Lung (tissue), 12 donors: ENCODE data around the gene ABCF2. TPM values are rescaled to one million over a fixed set of nuclear protein-coding genes. Genes with fewer than 3 reads are reported as not detected.

Experiments
- ATAC-seq: fragments of 200-7000 bp; cut with Tn5 transposase; one replicate; pipeline ENCODE4 v1.9.1; 2020; ENCODE audit warnings: moderate number of reproducible peaks; ENCODE audit not compliant: insufficient read depth, low FRiP score
- DNase-seq, 3 donors: peaks; one replicate each; pipeline ENCODE4 v3.0.0-alpha.2; 2013 to 2017
- H3K27ac ChIP-seq, 2 donors: one replicate each; pipeline ENCODE4 v1.5.1; 2013; ENCODE audit warnings: mild to moderate bottlenecking in 2 of 2, moderate library complexity in 2 of 2, control low read depth in 1 of 2, inconsistent platforms in 1 of 2, low read depth in 1 of 2, low read length in 1 of 2
- H3K27me3 ChIP-seq, 3 donors: one replicate each; pipeline ENCODE4 v1.5.1; 2013; ENCODE audit warnings: low read length in 2 of 3; ENCODE audit not compliant: control insufficient read depth in 3 of 3, insufficient read depth in 3 of 3
- H3K36me3 ChIP-seq, 4 donors: one replicate each; pipeline ENCODE4 v1.5.1; 2013; ENCODE audit warnings: low read length in 4 of 4, mild to moderate bottlenecking in 1 of 4, moderate library complexity in 1 of 4; ENCODE audit not compliant: control insufficient read depth in 4 of 4, insufficient read depth in 4 of 4
- H3K4me1 ChIP-seq, 5 donors: one replicate each; pipeline ENCODE4 v1.5.1; 2013; ENCODE audit warnings: low read length in 5 of 5, mild to moderate bottlenecking in 2 of 5, moderate library complexity in 1 of 5; ENCODE audit not compliant: control insufficient read depth in 5 of 5, insufficient read depth in 5 of 5
- H3K4me3 ChIP-seq: one replicate; pipeline ENCODE4 v1.5.1; 2013; ENCODE audit warnings: mild to moderate bottlenecking, control low read depth, moderate library complexity
- H3K9ac ChIP-seq, 2 donors: one replicate each; pipeline ENCODE4 v1.5.1; 2013; ENCODE audit warnings: low read length in 2 of 2, control low read depth in 1 of 2; ENCODE audit not compliant: insufficient read depth in 1 of 2
- H3K9me3 ChIP-seq, 4 donors: one replicate each; pipeline ENCODE4 v1.5.1; 2013; ENCODE audit warnings: low read length in 3 of 4, mild to moderate bottlenecking in 1 of 4, moderate library complexity in 1 of 4; ENCODE audit not compliant: control insufficient read depth in 4 of 4, insufficient read depth in 3 of 4
- WGBS, 2 donors: extraction: QIAGEN DNeasy Blood & Tissue Kit; methylation state at CpG; one replicate each; pipeline ENCODE4 v1.1.7; 2013; 5-methylcytosine and 5-hydroxymethylcytosine counted together
- polyA plus RNA-seq, 2 donors: library from polyadenylated mRNA; stranded (reverse); fragments of 200-250 nt; gene quantifications; one replicate each; pipeline ENCODE4 v1.2.1, GENCODE V29; 2013
- total RNA-seq, 2 donors: library from RNA; depleted of rRNA in 1 of 2; stranded (reverse); fragments of >200 nt in 1 of 2; gene quantifications; one replicate each; pipeline ENCODE4 v1.2.1, GENCODE V29; 2014 to 2021
- TF ChIP-seq, protein P1 (sequence below): IDR thresholded peaks from 2 replicates; pipeline ENCODE4 v1.5.1; 2012; ENCODE audit warnings: mild to moderate bottlenecking; ENCODE audit errors: control extremely low read depth, extremely low read depth
- donor health status: control.
- donor health status: control.
- donor health status: Bipolar disorder and iron deficiency.
- donor health status: healthy.
- donor health status: DM: yes; HTN: yes; CAD: no.

Gene ABCF2
- total and polyA plus RNA-seq, 4 donors = 13.2 to 36.3 (median 25.8) TPM

DNA sequence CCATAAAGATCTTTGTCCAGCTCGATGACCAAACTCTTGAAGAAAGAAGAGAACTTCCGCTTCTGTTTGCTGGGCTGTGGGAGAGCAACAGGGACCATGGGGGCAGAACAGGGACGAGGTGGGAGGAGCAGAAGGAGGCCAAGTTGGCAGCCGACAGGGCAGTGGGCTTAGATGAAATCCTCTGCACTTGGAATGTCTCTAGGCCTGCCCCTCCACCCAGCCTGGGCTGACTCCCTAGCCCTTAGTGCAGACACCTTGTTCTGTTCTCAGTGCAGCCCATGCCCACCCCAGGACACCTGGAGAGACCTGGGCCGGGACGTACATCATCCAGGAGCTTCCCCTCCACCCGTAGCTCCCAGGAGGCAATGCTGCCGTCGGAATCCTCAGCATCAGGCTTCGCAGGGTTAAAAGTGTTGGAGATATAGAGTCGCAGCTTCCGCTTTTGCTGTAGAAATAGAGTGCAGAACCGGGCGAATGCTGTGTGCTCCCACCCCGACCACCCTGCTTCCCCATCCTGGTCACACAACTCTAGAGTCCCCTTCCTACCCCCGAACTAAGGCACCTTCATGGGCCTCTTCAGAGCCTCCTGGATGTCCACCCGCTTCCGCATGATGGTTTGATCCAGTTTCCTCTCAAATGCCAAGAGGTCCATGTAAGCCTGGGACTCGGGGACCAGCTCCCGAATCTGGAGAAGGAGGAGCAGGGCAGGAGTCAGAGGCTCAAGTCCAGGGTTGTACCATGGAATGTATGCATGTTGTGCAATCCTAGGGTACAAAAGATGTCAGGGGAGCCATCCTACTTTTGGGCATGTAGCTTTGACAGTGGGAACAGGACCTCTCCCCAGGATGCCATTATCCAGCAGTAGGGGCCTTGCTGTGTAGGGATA is 15.4 kb upstream of the ABCF2 start:
- Histone ChIP-seq H3K36me3 (peaks cover 5 to 37% (median 19%) of the 10 kb centered on the region in 4 donors), H3K4me1 (peaks cover 0 to 33% (median 7%) of the 10 kb centered on the region in 5 donors), H3K4me3 (no peak overlapping the region), H3K9ac (no peak overlapping the region), H3K27me3 (peaks cover 0 to 2% (median 0%) of the 10 kb centered on the region in 3 donors), H3K9me3 (no peaks in the 10 kb centered on the region), H3K27ac (no peak overlapping the region)
- DNase-seq = no peak
- TF ChIP-seq, protein P1, sequence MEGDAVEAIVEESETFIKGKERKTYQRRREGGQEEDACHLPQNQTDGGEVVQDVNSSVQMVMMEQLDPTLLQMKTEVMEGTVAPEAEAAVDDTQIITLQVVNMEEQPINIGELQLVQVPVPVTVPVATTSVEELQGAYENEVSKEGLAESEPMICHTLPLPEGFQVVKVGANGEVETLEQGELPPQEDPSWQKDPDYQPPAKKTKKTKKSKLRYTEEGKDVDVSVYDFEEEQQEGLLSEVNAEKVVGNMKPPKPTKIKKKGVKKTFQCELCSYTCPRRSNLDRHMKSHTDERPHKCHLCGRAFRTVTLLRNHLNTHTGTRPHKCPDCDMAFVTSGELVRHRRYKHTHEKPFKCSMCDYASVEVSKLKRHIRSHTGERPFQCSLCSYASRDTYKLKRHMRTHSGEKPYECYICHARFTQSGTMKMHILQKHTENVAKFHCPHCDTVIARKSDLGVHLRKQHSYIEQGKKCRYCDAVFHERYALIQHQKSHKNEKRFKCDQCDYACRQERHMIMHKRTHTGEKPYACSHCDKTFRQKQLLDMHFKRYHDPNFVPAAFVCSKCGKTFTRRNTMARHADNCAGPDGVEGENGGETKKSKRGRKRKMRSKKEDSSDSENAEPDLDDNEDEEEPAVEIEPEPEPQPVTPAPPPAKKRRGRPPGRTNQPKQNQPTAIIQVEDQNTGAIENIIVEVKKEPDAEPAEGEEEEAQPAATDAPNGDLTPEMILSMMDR = no peak
- ATAC-seq = no peak
- 67 to 69% methylated on average over 20 of the region's 20 CpGs for WGBS, 2 donors

DNA sequence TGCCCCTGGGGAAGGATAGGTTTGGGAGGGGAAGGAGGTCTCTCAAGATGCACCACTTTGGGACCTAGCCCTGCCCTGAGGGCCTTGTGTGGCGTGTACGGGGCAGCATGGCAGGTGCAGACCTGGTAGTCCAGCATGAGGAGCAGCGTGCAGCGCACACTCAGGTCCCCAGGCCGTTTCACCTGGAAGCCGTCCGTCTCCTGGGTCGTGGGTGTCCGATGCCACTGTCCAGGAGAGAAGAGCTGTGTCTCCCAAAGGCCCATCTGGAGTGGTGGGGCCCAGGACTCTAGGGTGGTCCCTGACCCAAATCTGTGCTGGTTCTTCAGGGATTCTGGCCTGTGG is 14.7 kb upstream of the ABCF2 start:
- Histone ChIP-seq H3K4me3 (no peak overlapping the region), H3K36me3 (peaks cover 5 to 43% (median 21%) of the 10 kb centered on the region in 4 donors), H3K27ac (no peak overlapping the region), H3K4me1 (peaks cover 0 to 26% (median 7%) of the 10 kb centered on the region in 5 donors), H3K9me3 (no peaks in the 10 kb centered on the region), H3K9ac (no peak overlapping the region), H3K27me3 (peaks cover 0 to 2% (median 0%) of the 10 kb centered on the region in 3 donors)
- no peak for DNase-seq
- no peak for ATAC-seq
- TF ChIP-seq, protein P1 = no peak
- WGBS, 2 donors = 90 to 93% methylated on average over 9 of the region's 9 CpGs

DNA sequence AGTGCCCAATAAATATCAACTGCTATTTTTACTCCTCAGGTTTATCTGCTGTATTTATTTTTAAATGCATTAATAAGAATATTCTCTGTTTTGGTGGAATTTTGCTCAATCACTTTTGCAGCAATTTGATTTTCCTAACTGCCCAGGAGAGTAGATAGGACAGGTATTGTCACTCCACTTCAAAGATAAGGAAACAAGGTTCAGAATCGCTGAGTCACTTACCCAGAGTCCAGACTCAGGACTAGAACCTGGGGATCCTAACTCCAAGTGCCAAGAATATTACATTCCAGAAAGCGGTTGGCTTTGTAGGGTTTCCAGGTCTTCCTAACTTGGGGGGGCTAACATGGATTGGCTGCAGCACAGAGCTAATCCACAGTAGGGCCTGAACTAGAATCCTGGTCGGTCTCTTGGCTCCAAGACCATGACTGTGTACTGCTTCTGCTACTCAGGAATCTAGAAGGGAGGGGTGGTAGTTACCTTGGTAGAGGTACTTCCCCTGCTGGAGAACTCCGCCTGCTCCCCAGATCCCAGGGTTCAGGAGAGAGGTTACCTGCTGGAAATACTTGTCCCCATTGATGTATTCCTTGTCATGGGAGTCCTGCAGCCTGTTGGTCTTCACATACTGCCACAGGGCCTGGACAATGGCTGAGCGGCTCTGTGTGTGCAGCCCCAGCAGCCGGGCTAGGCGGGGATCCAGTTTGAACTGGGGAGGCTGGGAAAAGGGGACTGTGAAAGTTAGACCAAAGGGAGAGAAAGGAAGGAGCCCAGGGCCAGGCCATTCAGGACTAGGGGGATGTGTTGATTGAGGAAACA is 14.1 kb upstream of the ABCF2 start:
- ATAC-seq (no peak), DNase-seq (no peak)
- Histone ChIP-seq H3K9me3 (no peaks in the 10 kb centered on the region), H3K9ac (no peak overlapping the region), H3K27ac (no peak overlapping the region), H3K4me3 (no peak overlapping the region), H3K36me3 (peaks cover 5 to 49% (median 21%) of the 10 kb centered on the region in 4 donors), H3K4me1 (peaks cover 0 to 20% (median 5%) of the 10 kb centered on the region in 5 donors), H3K27me3 (peaks cover 0 to 2% (median 0%) of the 10 kb centered on the region in 3 donors)
- TF ChIP-seq, protein P1 = no peak
- 90 to 91% methylated on average over 7 of the region's 7 CpGs for WGBS, 2 donors
